Non-pigmented ciliary epithelial cell (primary cell): ENCODE data around the gene ZNF444.
A peak's percentile ranks its signal among the peaks of the same experiment; 100 is the strongest.

Experiments used
- DNase-seq: peaks from one replicate; pipeline ENCODE4 v3.0.0-alpha.2; 2010; ENCODE audit warnings: low read depth

ZNF444 gene

GRCh38 chr19:56107626-56108351 is 33.3 kb upstream of the ZNF444 start:
- no peak for DNase-seq

DNA sequence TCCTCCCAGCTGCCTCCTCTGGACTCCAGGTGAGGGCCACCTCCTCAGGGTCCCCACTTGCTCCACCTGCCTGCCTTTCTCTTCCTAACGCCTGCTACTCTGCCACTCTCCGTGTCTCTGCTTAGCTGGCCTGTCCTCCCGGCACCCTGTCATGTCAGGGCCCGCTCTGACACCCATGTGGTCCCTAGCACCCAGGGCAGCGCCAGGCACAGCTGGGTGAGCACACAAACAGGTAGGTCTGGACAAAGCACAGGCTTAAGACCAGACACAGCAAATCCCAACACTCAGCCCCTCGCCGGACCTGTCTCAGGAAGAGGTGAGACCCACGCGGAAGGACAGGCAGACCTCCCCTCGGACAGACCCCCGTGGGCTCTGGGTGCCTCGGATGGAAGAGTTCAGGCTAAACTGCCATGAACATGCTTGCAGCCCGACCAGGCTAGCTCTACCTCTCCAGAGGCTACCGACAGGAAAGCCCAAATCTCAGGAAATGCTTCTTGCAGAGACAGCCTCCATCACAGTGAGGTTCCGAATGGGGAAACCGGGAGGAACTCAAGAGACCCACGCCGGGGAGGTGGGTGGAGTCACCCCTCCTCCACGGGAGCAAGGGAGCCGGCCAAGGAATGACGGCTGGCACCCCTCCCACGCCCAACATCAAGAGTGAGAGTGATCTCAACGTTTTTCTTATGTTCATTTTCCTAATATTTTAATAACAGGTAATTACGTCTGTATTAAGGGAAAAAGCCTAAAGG is 32.5 kb upstream of the ZNF444 start:
- no peak for DNase-seq

- DNase-seq = no peak
These were observed 31.9 kb upstream of the ZNF444 start for GRCh38 chr19:56109226-56109625.

- DNase-seq = no peak
These were observed 30.3 kb upstream of the ZNF444 start for GRCh38 chr19:56110515-56111448.

DNA sequence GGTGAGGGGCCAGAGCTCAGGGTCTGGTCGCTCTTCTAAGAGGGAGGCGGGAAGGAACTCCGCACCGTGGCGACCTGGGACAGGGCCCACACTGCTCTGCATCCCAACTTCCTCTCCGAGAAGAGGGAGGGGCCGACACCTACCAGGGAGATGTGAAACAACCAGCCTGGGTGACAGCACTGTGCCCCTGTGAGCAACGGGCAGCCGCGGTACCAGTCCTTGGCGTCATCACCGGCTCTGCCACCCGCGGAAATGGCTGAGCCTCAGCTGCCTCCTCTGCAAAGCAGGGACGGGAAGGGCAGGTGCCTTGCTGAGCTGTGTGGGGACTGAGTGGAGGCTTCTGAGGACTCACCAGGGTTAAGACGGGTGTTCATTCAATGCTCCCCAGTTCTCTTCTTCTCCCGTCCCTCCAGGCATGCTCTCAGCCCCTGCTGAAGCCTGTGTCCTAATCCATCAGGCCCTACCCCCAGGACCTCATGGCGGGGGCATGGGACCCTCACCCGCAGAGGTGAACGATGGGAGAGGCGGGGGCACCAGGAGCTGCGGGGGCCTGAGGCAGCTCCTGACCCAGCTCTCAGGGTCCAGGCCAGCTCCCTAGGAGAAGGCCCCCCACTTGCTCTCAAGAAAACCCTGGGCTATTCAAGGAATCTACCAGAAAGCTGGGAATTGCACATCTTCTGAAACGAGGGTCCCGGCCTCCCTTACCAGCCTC is 29.3 kb upstream of the ZNF444 start:
- no peak for DNase-seq

- DNase-seq = no peak
These were observed 28.8 kb upstream of the ZNF444 start for GRCh38 chr19:56112313-56112709.

GRCh38 chr19:56113074-56113632 is 27.9 kb upstream of the ZNF444 start:
- DNase-seq = no peak

GRCh38 chr19:56114051-56114777 is 26.9 kb upstream of the ZNF444 start:
- DNase-seq = no peak

DNA sequence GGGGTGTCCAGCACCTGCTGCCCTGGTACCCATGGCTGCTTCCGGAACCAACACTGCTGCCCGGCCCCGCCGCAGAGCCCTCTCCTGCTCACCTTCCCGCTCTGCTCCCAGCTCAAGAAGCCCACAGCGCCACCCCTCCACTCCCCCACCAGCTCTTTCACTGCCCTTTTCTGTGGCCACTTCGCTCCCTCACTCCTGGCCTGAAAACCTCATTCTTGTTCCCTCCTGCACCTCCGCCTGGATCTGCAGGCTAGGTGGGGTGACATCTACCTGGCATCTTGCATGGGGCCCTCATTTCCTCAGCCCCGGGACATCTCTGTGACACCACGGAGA is 26.3 kb upstream of the ZNF444 start:
- no peak for DNase-seq

- no peak for DNase-seq
These were observed 25.6 kb upstream of the ZNF444 start for GRCh38 chr19:56115490-56115889.

DNA sequence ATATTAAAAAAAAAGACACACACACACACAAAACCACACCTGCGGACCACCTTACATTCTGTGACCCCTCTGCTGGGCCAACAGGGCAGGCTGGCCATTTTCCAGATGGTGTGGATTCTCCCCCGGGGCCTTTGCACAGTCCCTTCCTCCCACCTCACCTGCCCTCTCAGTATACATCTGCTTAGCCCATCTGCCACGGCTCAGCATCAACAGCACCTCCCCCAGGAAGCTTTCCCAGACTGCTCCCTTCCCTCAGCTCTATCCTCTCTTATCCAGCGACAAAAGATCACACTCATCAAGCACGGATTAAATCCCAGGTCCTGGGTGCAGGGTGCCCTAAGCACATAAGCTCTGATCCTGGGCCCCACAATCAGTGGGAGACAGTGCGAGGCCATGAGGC is 24.5 kb upstream of the ZNF444 start:
- DNase-seq = no peak

GRCh38 chr19:56117376-56117884 is 23.7 kb upstream of the ZNF444 start:
- no peak for DNase-seq

DNA sequence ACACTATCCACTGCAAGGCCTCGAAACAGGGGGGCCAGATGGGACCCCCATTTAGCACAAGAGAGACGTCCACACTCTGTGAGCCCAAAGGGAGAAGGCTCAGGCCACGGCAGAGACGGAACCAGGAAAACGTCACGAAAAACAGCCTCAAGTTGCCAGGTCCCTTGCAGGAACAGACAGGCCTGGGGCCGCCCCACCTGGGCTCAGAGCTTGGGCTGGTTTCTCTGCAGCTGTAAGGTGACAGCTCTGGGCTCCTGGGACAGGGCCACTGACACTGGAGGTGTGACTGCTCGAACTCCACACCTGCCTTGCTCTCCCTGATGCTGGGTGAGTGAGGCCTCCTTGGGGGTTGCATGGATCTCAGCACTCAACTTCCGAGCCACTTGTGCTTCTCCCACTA is 23.2 kb upstream of the ZNF444 start:
- no peak for DNase-seq

- DNase-seq = no peak
These were observed 22.2 kb upstream of the ZNF444 start for GRCh38 chr19:56118666-56119581.

GRCh38 chr19:56119582-56119978 is 21.5 kb upstream of the ZNF444 start:
- DNase-seq = no peak

DNA sequence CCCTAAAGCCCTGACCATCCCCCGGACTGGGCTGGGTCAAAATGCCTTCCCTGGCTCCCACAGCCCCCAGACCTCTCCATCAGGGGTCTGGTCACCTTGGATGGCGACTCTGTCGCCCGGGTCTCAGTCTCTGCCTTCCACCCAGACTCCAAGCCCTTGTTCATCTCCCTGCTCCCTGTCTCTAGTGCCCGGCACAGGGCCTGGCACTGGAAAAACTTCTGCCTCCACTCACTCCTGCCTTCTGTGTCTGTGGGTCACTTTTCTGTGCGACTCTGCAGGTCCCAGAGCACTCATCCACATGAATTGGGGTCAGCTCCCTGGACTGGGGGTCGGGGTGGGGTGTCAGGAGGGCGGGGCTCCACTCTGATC is 21.1 kb upstream of the ZNF444 start:
- no peak for DNase-seq

DNA sequence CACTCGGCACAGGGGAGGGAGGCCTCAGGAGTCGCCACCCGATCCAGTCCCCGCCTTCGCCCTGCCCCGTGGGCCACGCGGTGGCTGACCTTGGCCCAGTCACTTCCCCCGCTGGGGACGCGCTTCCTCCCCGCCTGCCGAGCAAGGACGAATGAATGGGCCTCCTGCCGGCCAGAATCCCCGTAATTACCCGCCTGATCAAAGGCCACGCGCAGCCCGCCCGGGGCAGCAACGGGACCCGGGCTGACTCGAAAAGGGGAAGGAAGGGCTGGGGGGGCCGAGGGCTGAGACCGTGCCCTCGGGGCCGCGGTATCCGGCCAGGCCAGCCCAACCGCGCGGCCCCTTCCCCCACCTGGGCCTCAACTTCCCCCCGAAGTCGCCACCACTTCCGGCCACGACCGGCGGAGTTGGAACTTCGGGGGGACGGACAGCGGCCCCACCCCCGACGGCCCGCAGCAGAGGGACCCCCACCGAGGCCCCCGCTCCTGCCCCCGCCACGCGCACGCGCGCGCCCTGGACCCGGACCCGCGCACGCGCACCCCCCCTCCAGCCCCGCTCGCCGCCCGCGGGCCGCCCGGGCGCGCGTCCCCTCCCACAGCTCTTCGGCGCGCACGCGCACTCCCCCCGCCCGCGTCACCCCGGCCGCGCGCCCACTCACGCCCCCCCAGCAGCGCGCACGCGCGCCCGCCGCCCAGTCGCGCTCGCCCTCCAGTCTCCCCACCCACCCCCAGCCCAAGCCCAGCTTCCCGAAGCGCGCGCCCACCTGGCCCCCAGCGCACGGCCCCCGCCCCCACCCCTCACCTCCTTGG is 20.5 kb upstream of the ZNF444 start:
- no peak for DNase-seq

DNA sequence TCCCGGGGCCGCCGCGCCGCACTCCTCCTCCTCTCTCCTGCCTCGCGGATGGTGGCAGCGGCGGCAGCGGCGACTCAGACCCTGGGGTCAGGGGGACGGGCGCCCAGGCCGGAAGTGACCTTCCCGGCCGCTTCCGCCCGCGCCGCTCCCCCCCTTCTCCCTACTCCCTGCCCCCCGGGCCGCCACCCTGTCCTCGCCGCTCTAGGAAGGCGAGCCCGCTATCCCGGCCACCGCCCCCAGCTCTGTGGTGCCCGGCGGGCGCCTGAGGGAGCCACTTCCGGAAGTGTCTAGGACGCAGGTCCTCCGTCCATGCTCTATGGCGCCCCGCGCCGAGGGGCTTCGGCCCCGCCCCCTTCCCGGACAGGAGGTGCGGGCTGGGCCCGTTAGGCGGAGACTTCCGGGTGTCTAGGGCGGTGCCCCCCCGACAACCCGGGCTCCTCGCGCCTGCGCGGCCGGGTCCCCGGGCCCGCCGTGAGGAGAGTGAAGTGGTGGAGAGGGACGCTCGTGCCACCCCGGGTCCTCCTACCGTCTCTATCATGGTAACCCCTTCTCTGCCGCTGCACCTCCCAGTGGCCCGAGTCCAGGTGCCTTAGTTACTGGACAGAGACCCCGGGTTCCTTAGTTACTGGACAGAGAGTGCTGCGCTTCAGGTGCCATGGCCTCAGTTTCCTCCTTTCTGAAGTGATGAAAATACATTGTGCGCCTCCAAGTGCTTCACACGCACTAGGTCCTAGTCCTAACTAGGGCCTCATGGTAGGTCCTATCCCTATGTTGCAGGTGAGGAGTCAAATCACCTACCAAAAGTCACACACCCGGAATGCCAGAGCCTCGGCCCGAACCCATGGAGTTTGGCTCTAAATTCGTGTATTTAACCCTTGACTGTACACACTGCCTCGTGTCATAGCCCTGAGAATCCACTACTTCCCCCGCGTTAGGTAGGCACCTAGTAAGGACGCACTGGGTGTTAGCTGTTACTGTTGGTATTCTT is 19.6 kb upstream of the ZNF444 start, which contains the start of gene ZNF787:
Gene ZNF787, minus strand, starts transcription at position 116 of the 988 bp plus-strand sequence. CDS start 18,078 bp downstream, outside the sequence.
- peak; percentile 70 for DNase-seq
